ENCODE results near the gene GSTA4. TPM values are rescaled to one million over a fixed set of nuclear protein-coding genes. Genes with fewer than 3 reads are reported as not detected.
"Not testable (repeated sequence)": the region's sequence is repeated elsewhere in the genome, so short reads cannot be mapped to it uniquely, and the experiment has no call there.

GSTA4 gene
- total RNA-seq, 1 donor from 2014 or later = 10.1 TPM

DNA sequence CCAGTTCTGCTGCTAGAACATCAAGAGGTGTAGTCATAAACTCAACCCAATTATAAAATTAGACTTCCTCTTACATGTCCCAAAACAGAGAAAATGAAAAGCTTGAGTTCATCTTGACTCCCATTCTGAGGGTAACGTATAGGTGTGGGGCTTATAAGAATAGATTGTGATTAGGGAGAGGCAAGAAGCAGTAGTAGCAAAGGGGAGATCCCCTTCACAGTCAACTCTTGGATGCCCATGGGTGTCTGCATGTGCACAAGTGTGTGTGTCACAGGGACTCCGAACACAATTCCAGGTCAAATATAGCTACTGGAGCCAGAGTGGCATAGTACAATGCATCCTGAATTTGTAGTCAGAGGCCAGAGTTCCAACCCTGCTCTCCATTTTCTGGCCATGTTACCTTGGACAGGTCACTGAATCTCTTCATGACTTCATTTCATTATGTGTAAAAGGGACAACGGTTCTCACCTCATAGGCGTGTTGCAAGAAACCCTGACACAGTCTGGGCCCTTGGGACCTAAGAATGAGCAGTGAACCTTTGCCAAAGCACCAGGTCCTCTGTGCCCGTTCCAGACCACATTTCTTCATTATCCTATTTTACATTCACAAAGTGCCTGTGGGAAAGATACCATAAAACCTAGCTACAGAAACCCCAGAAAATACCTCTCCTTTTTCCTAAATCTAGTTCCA, 11.8 kb downstream of the GSTA4 start:
- intact Hi-C loops (cut with DNase I) = no loop called here
- no peak for DNase-seq (ENCODE audit: low spot score)

DNA sequence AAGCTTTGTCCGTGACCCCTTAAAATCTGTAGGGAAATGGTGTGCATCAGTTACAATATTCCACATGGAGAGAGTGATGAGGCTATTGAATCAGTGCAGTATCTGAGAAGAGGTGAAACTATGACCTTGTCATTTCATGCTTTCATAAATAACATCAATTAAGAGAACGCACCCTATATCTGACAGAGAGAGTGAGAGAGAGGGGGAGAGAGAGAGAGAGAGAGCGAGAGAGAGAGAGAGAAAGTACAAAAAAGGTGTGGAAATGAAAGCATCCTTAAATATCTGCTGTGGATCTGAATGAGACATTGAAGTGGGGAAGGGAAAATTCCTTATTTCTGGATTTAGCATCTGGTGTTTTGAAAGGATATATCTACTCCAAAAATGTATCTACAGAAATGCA, 12.4 kb downstream of the GSTA4 start:
- intact Hi-C loops (cut with DNase I) = no loop called here
- no peak for DNase-seq (ENCODE audit: low spot score)

DNA sequence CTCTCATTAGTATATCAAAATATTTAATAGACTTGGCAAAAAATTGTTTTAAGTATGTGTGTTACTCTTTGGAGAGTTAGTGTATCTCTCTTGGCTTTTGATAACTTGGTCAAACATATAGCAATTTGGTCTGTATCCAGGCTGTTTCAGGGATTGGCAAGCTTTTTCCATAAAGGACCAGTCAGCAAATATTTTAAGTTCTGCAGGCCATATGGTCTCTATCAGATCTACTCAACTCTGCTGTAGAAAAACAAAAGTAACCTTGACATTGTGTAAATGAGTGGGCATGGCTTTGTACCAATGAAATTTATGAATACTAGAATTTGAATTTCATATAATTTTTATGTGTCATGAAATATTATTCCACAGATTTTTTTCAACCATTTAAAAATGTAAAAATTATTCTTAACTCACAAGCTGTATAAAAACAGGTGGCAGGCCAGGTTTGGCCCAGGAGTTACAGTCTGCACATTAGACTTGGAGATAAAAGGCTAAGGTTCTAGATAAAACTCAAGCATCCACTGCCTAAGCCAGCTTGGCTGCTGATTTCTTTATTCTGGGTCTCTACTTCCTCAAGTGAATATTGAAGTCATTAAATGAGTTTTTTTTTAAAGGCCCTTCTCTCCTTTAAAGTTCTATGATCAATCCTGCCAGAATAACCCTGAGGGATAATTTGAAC, 13.7 kb downstream of the GSTA4 start:
- intact Hi-C loops (cut with DNase I) = no loop called here
- DNase-seq (ENCODE audit: low spot score) = no peak

DNA sequence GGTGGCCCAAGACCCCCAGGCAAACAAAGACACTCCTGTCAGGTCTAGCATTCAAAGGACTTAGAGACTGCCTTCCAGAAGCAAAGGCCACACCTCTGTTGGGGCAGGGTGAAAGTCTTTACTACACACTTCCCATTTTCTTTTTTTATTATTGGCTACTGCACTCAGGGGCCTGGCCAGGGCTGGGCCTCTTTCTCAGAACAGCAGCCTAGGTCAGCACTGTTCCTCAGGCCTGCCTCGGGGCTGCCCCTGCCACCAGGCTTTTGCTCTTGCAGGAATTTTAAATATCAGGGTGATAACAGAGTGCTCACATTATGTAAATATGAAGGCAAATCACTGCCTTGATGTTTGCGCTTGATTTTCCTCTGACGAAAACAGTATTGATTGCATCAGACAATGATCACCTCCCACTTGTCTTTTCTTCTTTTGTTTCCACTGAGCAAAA, 18.5 kb downstream of the GSTA4 start:
- intact Hi-C loops (cut with DNase I) = no loop called here
- DNase-seq (ENCODE audit: low spot score) = no peak

DNA sequence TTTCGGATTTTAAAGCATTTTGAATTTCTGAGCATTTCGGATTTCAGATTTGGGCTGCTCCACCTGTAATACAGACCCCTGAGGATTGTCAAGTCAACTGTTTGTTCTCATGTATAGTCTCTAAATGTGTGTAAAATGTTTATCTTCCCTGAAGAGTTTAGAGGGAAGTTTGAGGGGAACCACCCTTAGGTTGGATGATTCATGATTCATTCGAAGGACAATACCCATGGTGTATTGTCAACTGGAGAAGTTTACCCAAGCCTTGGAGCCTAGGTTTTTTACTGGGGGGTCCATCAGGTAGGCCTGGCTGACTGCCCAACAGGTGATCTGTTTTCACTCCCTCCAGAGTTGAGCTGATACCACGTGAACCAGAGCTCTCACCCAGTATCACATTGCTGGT, 18.9 kb downstream of the GSTA4 start:
- DNase-seq (ENCODE audit: low spot score) = no peak
- intact Hi-C loops (cut with DNase I) = no loop called here

DNA sequence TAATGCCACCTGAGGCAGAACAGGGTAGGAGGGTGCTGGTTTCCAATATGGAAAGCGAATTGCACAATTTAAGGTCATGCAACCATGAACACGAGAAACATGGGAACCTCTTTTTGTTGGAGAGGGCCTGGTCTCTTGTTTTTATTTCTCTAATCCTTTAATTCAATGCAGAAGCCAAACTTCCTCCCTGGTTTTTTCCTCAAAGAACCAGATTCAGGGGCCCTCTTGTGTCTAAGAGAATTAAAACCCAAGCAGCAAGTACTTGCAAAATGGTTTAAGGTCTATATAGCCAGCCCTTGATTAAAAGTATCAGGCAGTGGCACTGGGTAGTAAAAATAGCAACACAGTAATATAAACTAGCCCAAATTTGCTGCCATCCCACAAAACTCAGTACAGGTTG, 19.5 kb downstream of the GSTA4 start:
- intact Hi-C loops (cut with DNase I) = no loop called here
- DNase-seq (ENCODE audit: low spot score) = no peak

GRCh38 chr6:52972989-52973388, 22.1 kb downstream of the GSTA4 start:
- intact Hi-C loops (cut with DNase I) = no loop called here
- DNase-seq (ENCODE audit: low spot score) = no peak

DNA sequence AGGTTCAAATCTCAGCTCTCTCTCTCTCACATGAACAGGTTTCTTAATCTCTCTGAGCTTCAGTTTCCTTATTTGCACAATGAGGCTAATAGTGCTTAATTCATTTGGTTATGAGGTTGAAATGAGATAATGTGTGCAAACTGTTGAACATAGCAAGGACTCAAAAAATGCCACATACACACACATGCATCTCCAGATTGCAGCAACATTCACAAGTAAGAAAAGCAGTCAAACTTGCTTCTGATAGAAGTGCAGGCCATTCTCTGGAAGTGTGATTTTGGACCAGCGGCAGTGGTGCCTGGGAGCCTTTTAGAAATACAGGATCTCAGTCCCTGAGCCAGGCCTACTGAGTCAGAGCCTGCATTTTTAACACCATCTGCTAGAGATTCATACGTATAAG, 25.7 kb downstream of the GSTA4 start:
- DNase-seq (ENCODE audit: low spot score) = no peak

GRCh38 chr6:52966101-52966500, 29.0 kb downstream of the GSTA4 start:
- intact Hi-C loops (cut with DNase I) = no loop called here
- no peak for DNase-seq (ENCODE audit: low spot score)

More for the DNA sequence above, 25.7 kb downstream of the GSTA4 start:
- intact Hi-C loops (cut with DNase I) = no loop called here

DNA sequence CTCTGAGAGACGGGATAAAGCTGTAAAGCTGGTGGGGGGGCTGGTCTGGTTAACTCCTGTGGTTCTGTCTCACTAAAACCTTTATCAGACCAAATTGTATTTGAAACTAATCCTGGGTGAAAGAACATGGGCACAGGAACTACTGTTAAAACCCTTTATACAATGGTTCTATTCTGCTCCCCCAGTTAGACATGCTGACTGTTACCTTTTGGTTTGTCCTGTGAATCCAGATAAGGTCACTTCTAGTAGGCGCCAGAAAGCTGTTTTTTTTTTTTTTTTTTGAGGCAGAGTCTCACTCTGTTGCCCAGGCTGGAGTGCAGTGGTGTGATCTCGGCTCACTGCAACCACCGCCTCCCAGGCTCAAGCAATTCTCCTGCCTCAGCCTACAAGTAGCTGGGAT, 29.7 kb downstream of the GSTA4 start:
- intact Hi-C loops (cut with DNase I) = no loop called here
- no peak for DNase-seq (ENCODE audit: low spot score)

DNA sequence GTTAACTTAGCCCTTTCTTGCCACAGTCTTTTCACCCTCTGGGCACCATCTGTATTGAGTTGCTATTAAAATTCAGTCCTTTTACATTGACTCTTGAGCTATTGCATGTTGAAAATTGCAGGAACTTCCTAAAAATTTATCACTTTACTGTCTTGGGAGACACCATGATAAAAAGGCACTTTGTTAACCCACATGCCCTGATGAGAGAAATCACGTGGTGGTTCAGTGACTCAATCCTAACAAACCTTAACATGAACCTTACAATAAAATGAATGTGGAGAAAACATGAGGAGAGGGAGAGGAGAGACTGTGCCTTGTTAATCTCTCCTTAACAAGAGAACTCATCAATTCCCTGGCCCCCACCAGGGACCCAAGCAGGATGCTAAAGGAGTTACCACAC, 30.8 kb downstream of the GSTA4 start:
- intact Hi-C loops (cut with DNase I) = no loop called here
- no peak for DNase-seq (ENCODE audit: low spot score)

DNA sequence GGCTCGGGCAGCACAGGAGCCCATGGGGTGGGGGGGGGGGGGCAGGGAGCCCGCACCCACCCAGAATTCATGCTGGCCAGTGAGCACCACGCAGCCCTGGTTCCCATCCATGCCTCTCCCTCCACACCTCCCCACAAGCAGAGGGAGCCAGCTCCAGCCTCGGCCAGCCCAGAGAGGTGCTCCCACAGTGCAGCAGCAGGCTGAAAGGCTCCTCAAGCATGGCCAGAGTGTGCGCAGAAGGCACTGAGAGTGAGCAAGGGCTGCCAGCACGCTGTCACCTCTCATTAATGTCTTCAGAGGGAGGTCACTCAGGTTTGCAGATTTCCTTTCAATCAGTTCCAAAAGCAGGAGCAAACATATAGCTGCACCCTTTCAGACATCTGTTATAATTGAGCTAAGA, 32.4 kb downstream of the GSTA4 start:
- intact Hi-C loops (cut with DNase I) = no loop called here
- DNase-seq (ENCODE audit: low spot score) = no peak

- DNase-seq (ENCODE audit: low spot score); intact Hi-C loops (cut with DNase I): not testable (repeated sequence)
Observed at GRCh38 chr6:52961022-52961421, 34.1 kb downstream of the GSTA4 start.

- intact Hi-C loops (cut with DNase I); DNase-seq (ENCODE audit: low spot score): not testable (repeated sequence)
Observed at GRCh38 chr6:52960211-52960610, 34.9 kb downstream of the GSTA4 start.

GRCh38 chr6:52958546-52959255, 36.4 kb downstream of the GSTA4 start:
- intact Hi-C loops (cut with DNase I) = no loop called here
- no peak for DNase-seq (ENCODE audit: low spot score)

GRCh38 chr6:52955871-52956270, 39.2 kb downstream of the GSTA4 start:
- intact Hi-C loops (cut with DNase I) = no loop called here
- DNase-seq (ENCODE audit: low spot score) = no peak

DNA sequence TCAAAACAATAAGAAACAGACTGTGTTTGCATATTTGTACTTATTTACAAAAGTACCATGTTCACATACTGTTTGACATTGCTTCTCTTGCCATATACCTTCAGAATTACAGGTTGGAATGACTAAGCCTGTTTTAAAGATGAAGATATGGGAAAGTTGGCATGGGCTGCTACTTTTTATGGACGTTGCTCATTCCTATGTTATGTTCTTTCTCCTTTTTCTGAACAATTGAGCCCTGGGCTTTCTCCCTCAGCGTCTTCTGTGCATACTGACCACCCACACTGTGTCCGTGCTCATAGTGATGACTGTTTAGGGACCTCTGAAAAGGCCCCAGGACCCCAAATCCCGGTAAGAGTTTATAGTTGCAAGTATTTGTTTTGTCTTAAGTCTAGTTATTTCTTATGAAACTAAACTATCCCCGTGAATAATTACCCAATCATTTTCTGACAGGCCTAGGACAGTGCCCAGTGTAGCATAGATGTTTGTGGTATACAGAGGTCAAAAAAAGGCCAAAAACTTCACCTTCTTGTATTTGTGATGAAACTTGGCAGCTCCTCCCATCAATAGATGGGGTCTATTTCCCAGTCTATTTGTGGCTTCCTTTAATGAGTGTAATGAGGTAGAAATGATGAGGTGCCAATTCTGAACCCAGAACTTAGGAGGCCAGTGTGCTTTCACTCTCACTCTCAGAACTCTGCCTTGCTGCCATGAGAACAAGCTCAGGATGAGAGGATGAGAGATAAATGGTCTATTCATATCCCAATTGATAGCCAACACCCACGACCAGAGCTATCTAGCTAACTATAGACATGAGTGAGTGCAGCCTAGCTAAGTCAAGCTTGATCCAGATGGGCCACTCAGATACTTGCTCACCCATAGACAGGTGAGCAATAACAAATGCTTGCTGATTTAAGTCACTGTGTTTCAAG, 40.9 kb downstream of the GSTA4 start:
- intact Hi-C loops (cut with DNase I) = no loop called here
- DNase-seq (ENCODE audit: low spot score) = no peak

DNA sequence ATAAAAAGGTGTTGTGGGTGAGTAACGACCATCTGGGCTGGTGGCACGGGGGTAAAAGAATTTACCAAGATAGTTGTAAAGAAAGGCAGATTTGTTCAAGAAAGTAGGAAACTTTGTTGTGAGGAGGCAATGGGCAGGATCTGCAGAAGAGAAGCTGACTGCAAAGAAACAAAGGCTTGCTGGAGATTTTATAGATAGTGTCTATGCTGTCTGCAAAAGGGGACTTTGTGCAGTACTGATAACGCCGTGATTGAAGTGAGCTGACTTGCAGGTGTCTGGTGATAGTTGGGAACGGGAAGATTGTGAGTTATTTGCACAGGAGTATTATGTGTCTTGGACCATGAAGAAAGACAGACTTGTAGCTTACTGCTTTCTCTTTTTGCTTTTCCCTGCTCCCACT, 48.8 kb downstream of the GSTA4 start:
- intact Hi-C loops (cut with DNase I) = no loop called here
- no peak for DNase-seq (ENCODE audit: low spot score)

DNA sequence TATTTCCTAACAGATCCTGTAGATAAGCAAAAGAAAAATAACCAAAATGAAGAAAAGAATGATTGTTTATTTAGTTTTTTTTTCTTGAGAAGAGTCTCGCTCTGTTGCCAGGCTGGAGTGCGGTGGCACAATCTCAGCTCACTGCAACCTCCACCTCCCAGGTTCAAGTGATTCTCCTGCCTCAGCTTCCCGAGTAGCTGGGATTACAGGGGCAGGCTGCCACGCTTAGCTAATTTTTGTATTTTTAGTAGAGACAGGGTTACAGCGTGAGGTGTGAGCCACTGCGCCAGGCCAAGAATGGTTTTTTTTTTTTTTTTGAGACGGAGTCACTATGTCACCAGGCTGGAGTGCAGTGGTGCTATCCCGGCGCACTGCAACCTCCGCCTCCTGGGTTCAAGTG, 52.3 kb downstream of the GSTA4 start:
- DNase-seq (ENCODE audit: low spot score); intact Hi-C loops (cut with DNase I): not testable (repeated sequence)

GRCh38 chr6:52942221-52942620, 52.9 kb downstream of the GSTA4 start:
- no peak for DNase-seq (ENCODE audit: low spot score)
- intact Hi-C loops (cut with DNase I) = no loop called here
